ENCODE results near the gene TSFM. TPM values are rescaled to one million over a fixed set of nuclear protein-coding genes. Genes with fewer than 3 reads are reported as not detected.

The TSFM gene
- total RNA-seq (2016; rRNA removed; fragmentation: Illumina TruSeq; extraction: Trizol) (68.3 and 89.7 TPM in 2 replicates), polyA plus RNA-seq (2011; rRNA removed) (24.0 and 29.8 TPM in 2 replicates), polyA minus RNA-seq (2011; rRNA and poly(A)+ RNA removed; ENCODE audit: low replicate concordance) (8.7 and 16.9 TPM in 2 replicates), Bru-seq, nascent RNA (percentile 69 among the genes with signal in this experiment), BruChase-seq, experiment 1, labeled RNA remaining after a 6-hour chase (percentile 73 among the genes with signal in this experiment), BruChase-seq, experiment 2, labeled RNA remaining after a 2-hour chase (percentile 76 among the genes with signal in this experiment)
- 3.6 and 5.5 TPM in 2 replicates for total RNA-seq (2016; cell fraction: cytosol; rRNA removed; fragmentation: Illumina TruSeq; extraction: Trizol; ENCODE audit: low read depth)
- total RNA-seq (2016; cell fraction: insoluble cytoplasmic fraction; rRNA removed; fragmentation: Illumina TruSeq; extraction: Trizol): 68.1 and 86.4 TPM in 2 replicates
- 11.5 and 12.6 TPM in 2 replicates for total RNA-seq (2016; cell fraction: membrane; rRNA removed; fragmentation: Illumina TruSeq; extraction: Trizol)
- total RNA-seq (2016; cell fraction: nucleus; rRNA removed; fragmentation: Illumina TruSeq; extraction: Trizol): 22.8 and 27.6 TPM in 2 replicates
- polyA plus RNA-seq (2011; cell fraction: cytosol; rRNA removed): 23.1 and 23.8 TPM in 2 replicates
- 7.3 and 7.5 TPM in 2 replicates for polyA plus RNA-seq (2011; cell fraction: nucleus; rRNA removed)
- polyA plus RNA-seq (2012): 31.2 and 34.6 TPM in 2 replicates
- 5.3 and 5.4 TPM in 2 replicates for polyA plus RNA-seq (2016; cell fraction: cytosol; fragmentation: Illumina TruSeq; extraction: Trizol; ENCODE audit: low read depth)
- 85.2 and 97.5 TPM in 2 replicates for polyA plus RNA-seq (2016; cell fraction: insoluble cytoplasmic fraction; fragmentation: Illumina TruSeq; extraction: Trizol; ENCODE audit: low read depth)
- 10.7 TPM in 2 replicates for polyA plus RNA-seq (2016; cell fraction: membrane; fragmentation: Illumina TruSeq; extraction: Trizol; ENCODE audit: low read depth)
- polyA plus RNA-seq (2016; cell fraction: nucleus; fragmentation: Illumina TruSeq; extraction: Trizol; ENCODE audit: insufficient read depth, low read depth): 48.3 and 48.4 TPM in 2 replicates
- polyA minus RNA-seq (2011; cell fraction: cytosol; rRNA and poly(A)+ RNA removed): 6.6 and 10.7 TPM in 2 replicates
- polyA minus RNA-seq (2011; cell fraction: nucleus; rRNA and poly(A)+ RNA removed): 9.7 and 11.1 TPM in 2 replicates
- long read RNA-seq, experiment 1, transcript TSFM-204 (6 exons, 2,192 nt): major isoform, 74 of 91 reads
- long read RNA-seq, experiment 1, partial matches to known transcripts: 5 of 91 reads
- long read RNA-seq, experiment 1, other reads (novel, unspliced or antisense): 10 of 91 reads
- long read RNA-seq, experiment 2, transcript TSFM-204 (6 exons, 2,192 nt): major isoform, 50 of 75 reads
- long read RNA-seq, experiment 2, partial matches to known transcripts: 12 of 75 reads
- long read RNA-seq, experiment 2, other reads (novel, unspliced or antisense): 11 of 75 reads

GRCh38 chr12:57782608-57783465 is at the start of gene TSFM:
TSS of gene TSFM (plus strand) at chr12:57782787. CDS start at chr12:57782802, 15 bp downstream.
- Histone ChIP-seq H3K4me1 (ENCODE audit: insufficient read depth, low read length) (peaks cover 17% of the 10 kb centered on the region), H3K9me3 (ENCODE audit: low read length) (no peaks in the 10 kb centered on the region), H3K4me2 (ENCODE audit: low read depth, low read length) (peak within 1 kb of the TSS; percentile 78), H3K27ac (ENCODE audit: extremely low read length, insufficient read depth, low read length) (peak within 1 kb of the TSS; percentile 55), H3K36me3 (replicated peaks in 1 of 2; ENCODE audit: control insufficient read depth in 1 of 2, insufficient read depth in 2 of 2, low read length in 2 of 2) (peaks cover 9 to 35% of the 10 kb centered on the region in 2 experiments), H3K4me3 (replicated peaks in 1 of 3; ENCODE audit: insufficient read depth in 1 of 3, low read depth in 2 of 3, low read length in 3 of 3) (peak within 1 kb of the TSS; percentile 95 to 100 (median 99)), H3K27me3 (ENCODE audit: control insufficient read depth in 1 of 2, insufficient read depth in 2 of 2, low read length in 2 of 2) (no peaks in the 10 kb centered on the region; a peak in 1 of 5 replicates), H3K79me2 (ENCODE audit: insufficient read depth, low read length) (peaks cover 16% of the 10 kb centered on the region), H2AFZ (ENCODE audit: low read length) (no peak within 1 kb of the TSS), H3K9ac (ENCODE audit: insufficient read depth, low read depth, low read length) (peak within 1 kb of the TSS; percentile 87), H4K20me1 (ENCODE audit: insufficient read depth, low read length) (no peaks in the 10 kb centered on the region)
- BruUV-seq (replicated peaks): no TSS peak
- ATAC-seq: peak; percentile 89
- CTCF ChIA-PET (ENCODE audit: low intra/inter-chr PET ratio, low total read pairs): interaction anchor here (1.8 kb wide), 1 partner anchor 122 kb away, joined by 13 read pairs; no protein-coding TSS in a partner anchor
- intact Hi-C loops (cut with micrococcal nuclease; ENCODE audit: unreplicated experiment) (loop anchor here (1.0 kb wide), 1 partner anchor 11 kb away; the partner anchor contains the start of genes EEF1AKMT3 and METTL1), in situ Hi-C loops (cut with HindIII; ENCODE audit: extremely low pct_ligation_motif_present, low pct_unique_long_range_greater_than_20kb) (no loop called here)
- DNase-seq (ENCODE audit: low spot score): peak; percentile 85
- peak; percentile 84 for FAIRE-seq
- POLR2A ChIA-PET: interaction anchor here (0.6 to 1.7 kb wide), 6 partner anchors 10 to 38 kb away, joined by 3 to 15 read pairs (median 3); partner anchors contain the start of genes AVIL, CDK4, EEF1AKMT3 and METTL1
- WGBS (ENCODE audit: low lambda C conversion rate): under 1% methylated on average over 21 of the region's 45 CpGs
- 0 out of 2 replicates have a peak, but pooled peaks have one; percentile 50 for TF ChIP-seq ZNF563 (CRISPR knock-in tag; IDR thresholded peaks at IDR 0.05)
- 0 out of 2 replicates have a peak, but pooled peaks have one; percentile 90 for TF ChIP-seq SP140L (CRISPR knock-in tag; IDR thresholded peaks at IDR 0.05; ENCODE audit: borderline replicate concordance)
- TF ChIP-seq, protein P1, sequence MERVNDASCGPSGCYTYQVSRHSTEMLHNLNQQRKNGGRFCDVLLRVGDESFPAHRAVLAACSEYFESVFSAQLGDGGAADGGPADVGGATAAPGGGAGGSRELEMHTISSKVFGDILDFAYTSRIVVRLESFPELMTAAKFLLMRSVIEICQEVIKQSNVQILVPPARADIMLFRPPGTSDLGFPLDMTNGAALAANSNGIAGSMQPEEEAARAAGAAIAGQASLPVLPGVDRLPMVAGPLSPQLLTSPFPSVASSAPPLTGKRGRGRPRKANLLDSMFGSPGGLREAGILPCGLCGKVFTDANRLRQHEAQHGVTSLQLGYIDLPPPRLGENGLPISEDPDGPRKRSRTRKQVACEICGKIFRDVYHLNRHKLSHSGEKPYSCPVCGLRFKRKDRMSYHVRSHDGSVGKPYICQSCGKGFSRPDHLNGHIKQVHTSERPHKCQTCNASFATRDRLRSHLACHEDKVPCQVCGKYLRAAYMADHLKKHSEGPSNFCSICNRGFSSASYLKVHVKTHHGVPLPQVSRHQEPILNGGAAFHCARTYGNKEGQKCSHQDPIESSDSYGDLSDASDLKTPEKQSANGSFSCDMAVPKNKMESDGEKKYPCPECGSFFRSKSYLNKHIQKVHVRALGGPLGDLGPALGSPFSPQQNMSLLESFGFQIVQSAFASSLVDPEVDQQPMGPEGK (CRISPR knock-in tag; IDR thresholded peaks at IDR 0.05): peak; percentile 80
- TF ChIP-seq ZNF766 (CRISPR knock-in tag; IDR thresholded peaks at IDR 0.05; ENCODE audit: borderline replicate concordance): peak; percentile 90; the same call in 1 of the 2 replicates
- no peak for TF ChIP-seq SUZ12 (IDR thresholded peaks at IDR 0.05; ENCODE audit: low read depth, low read length)
- no peak for TF ChIP-seq GRHL1 (CRISPR knock-in tag; conservative IDR thresholded peaks at IDR 0.05)
- 0 out of 2 replicates have a peak, but pooled peaks have one; percentile 48 for TF ChIP-seq PAF1 (CRISPR knock-in tag; IDR thresholded peaks at IDR 0.05)
- TF ChIP-seq ZMYM2 (CRISPR knock-in tag; IDR thresholded peaks at IDR 0.05): no peak
- no peak for TF ChIP-seq ZNF589 (CRISPR knock-in tag; conservative IDR thresholded peaks at IDR 0.05)
- no peak for TF ChIP-seq ZNF841 (CRISPR knock-in tag; IDR thresholded peaks at IDR 0.05; ENCODE audit: borderline replicate concordance)
- no peak for TF ChIP-seq ZNF496 (CRISPR knock-in tag; IDR thresholded peaks at IDR 0.05; ENCODE audit: insufficient replicate concordance)
- peak; percentile 73; the same call in 1 of the 2 replicates for TF ChIP-seq ZNF230 (CRISPR knock-in tag; IDR thresholded peaks at IDR 0.05)
